GM12875 (cell line): ENCODE results near the gene GRIK3.

Experiments
- H3K4me3 ChIP-seq: one replicate; pipeline ENCODE4 v1.5.1; 2011; ENCODE audit warnings: low read depth, low read length, control low read depth
- CTCF ChIP-seq: IDR thresholded peaks from 2 replicates; pipeline ENCODE4 v1.5.1; 2011; ENCODE audit warnings: low read depth, mild to moderate bottlenecking, control low read depth, inconsistent platforms, low read length, moderate library complexity, borderline replicate concordance; ENCODE audit not compliant: insufficient read depth

Gene GRIK3

GRCh38 chr1:36824390-36824861 lies 209.9 kb downstream of the GRIK3 start:
- no peak for TF ChIP-seq CTCF
- H3K4me3 ChIP-seq = no peak overlapping the region

GRCh38 chr1:36822648-36823047 lies 211.7 kb downstream of the GRIK3 start:
- TF ChIP-seq CTCF = no peak
- no peak overlapping the region for H3K4me3 ChIP-seq

- no peak overlapping the region for H3K4me3 ChIP-seq
- no peak for TF ChIP-seq CTCF
Measured at GRCh38 chr1:36821386-36821785, 212.9 kb downstream of the GRIK3 start.

- no peak for TF ChIP-seq CTCF
- H3K4me3 ChIP-seq = no peak overlapping the region
Measured at GRCh38 chr1:36818771-36819170, 215.5 kb downstream of the GRIK3 start.

GRCh38 chr1:36816348-36816747 lies 218.0 kb downstream of the GRIK3 start:
- no peak for TF ChIP-seq CTCF
- H3K4me3 ChIP-seq = no peak overlapping the region

GRCh38 chr1:36814774-36815173 lies 219.5 kb downstream of the GRIK3 start:
- TF ChIP-seq CTCF = no peak
- no peak overlapping the region for H3K4me3 ChIP-seq

- TF ChIP-seq CTCF = no peak
- H3K4me3 ChIP-seq = no peak overlapping the region
Measured at GRCh38 chr1:36814083-36814482, 220.2 kb downstream of the GRIK3 start.
